ENCODE measurements around the gene CD19. TPM values are rescaled to one million over a fixed set of nuclear protein-coding genes. Genes with fewer than 3 reads are reported as not detected.

Gene CD19
- total RNA-seq, 1 donor from 2014 or later: not detected

DNA sequence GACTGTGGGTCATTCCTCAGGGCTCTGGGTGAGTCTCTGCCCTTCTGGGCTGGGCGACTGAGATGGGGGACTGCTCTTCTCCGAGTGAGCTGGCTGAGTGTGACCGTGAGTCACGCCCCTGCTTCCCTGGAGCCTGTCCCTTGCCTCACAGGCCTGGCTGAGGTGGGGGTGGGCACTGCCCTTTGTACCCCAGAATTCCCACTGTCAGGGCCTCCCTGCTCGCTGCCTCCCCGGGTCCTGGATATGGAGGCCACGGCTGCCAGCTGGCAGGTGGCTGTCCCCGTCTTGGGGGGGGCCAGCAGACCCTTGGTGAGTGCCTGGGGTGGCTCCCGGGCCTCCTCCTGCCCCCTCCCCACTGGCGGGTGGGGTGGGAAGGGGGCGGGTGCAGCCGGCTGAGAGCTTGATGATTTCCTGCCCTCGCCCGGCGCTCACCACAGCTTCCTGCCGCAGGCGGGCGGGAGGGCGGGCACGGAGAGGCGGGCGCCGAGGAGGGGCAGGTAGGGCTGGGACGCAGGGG, 52.9 kb downstream of the CD19 start, which contains the start of gene LAT:
Gene LAT (plus strand): TSS at position 434 of the 517 bp plus-strand sequence. CDS start 366 bp downstream, outside the sequence.
- H3K27me3 Mint-ChIP-seq: no peaks in the 10 kb centered on the region
- DNase-seq (ENCODE audit: extremely low spot score, unreplicated experiment): no peak
- H3K9me3 Mint-ChIP-seq: peaks cover 4% of the 10 kb centered on the region
- H3K27ac Mint-ChIP-seq: no peak within 1 kb of the TSS
- H3K36me3 Mint-ChIP-seq: peaks cover 18% of the 10 kb centered on the region
- H3K4me1 Mint-ChIP-seq (ENCODE audit: unreplicated experiment): no peaks in the 10 kb centered on the region
- no peak within 1 kb of the TSS for H3K4me3 Mint-ChIP-seq
- TF ChIP-seq CTCF (conservative IDR thresholded peaks at IDR 0.05): no peak

- peaks cover 18% of the 10 kb centered on the region for H3K36me3 Mint-ChIP-seq
Observed at GRCh38 chr16:28985211-28986041, 53.7 kb downstream of the CD19 start.

DNA sequence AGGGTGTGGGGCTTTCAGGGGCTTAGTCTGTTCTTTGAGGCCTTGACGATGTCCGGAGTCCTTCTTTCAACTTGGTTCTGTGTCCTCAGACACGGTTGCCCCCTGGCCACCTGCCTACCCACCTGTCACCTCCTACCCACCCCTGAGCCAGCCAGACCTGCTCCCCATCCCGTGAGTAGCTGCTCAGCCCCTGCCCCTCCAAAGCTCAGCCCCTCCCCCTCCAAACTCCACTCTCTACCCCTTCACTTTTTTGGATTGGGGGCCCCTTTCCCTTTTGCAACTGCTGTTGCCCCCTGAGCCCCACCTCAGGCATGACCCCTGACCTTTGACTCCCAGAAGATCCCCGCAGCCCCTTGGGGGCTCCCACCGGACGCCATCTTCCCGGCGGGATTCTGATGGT, 54.3 kb downstream of the CD19 start:
- H3K27me3 Mint-ChIP-seq: no peaks in the 10 kb centered on the region
- no peaks in the 10 kb centered on the region for H3K4me1 Mint-ChIP-seq (ENCODE audit: unreplicated experiment)
- peaks cover 4% of the 10 kb centered on the region for H3K9me3 Mint-ChIP-seq
- no peak for TF ChIP-seq CTCF (conservative IDR thresholded peaks at IDR 0.05)
- peaks cover 18% of the 10 kb centered on the region for H3K36me3 Mint-ChIP-seq
- H3K27ac Mint-ChIP-seq: no peak overlapping the region
- H3K4me3 Mint-ChIP-seq: no peak overlapping the region
- no peak for DNase-seq (ENCODE audit: extremely low spot score, unreplicated experiment)

More at GRCh38 chr16:28985211-28986041, 53.7 kb downstream of the CD19 start:
- no peak overlapping the region for H3K4me3 Mint-ChIP-seq
- no peak overlapping the region for H3K27ac Mint-ChIP-seq
- no peaks in the 10 kb centered on the region for H3K4me1 Mint-ChIP-seq (ENCODE audit: unreplicated experiment)
- no peaks in the 10 kb centered on the region for H3K27me3 Mint-ChIP-seq
- DNase-seq (ENCODE audit: extremely low spot score, unreplicated experiment): no peak
- H3K9me3 Mint-ChIP-seq: peaks cover 4% of the 10 kb centered on the region
- TF ChIP-seq CTCF (conservative IDR thresholded peaks at IDR 0.05): no peak

- no peak overlapping the region for H3K27ac Mint-ChIP-seq
- H3K9me3 Mint-ChIP-seq: peaks cover 4% of the 10 kb centered on the region
- no peaks in the 10 kb centered on the region for H3K4me1 Mint-ChIP-seq (ENCODE audit: unreplicated experiment)
- no peak for DNase-seq (ENCODE audit: extremely low spot score, unreplicated experiment)
- no peak for TF ChIP-seq CTCF (conservative IDR thresholded peaks at IDR 0.05)
- peaks cover 18% of the 10 kb centered on the region for H3K36me3 Mint-ChIP-seq
- H3K27me3 Mint-ChIP-seq: no peaks in the 10 kb centered on the region
- no peak overlapping the region for H3K4me3 Mint-ChIP-seq
Observed at GRCh38 chr16:28986492-28986891, 54.7 kb downstream of the CD19 start.

GRCh38 chr16:28987170-28987853, 55.5 kb downstream of the CD19 start:
- TF ChIP-seq CTCF (conservative IDR thresholded peaks at IDR 0.05): no peak
- DNase-seq (ENCODE audit: extremely low spot score, unreplicated experiment): no peak
- Mint-ChIP-seq H3K27ac (no peak overlapping the region), H3K4me3 (no peak overlapping the region), H3K27me3 (no peaks in the 10 kb centered on the region), H3K36me3 (peaks cover 18% of the 10 kb centered on the region), H3K4me1 (ENCODE audit: unreplicated experiment) (no peaks in the 10 kb centered on the region), H3K9me3 (peaks cover 4% of the 10 kb centered on the region)

Other genes with a start within 250 kb of the CD19 start
- gene EIF3C, start 220.5 kb upstream of the CD19 start, total RNA-seq (ENCODE audit: low replicate concordance): 764 and 778 TPM in 2 replicates
- gene NPIPB9, start 180.2 kb upstream of the CD19 start, total RNA-seq (ENCODE audit: low replicate concordance): 1.2 and 3.0 TPM in 2 replicates
- 166 and 208 TPM in 2 replicates for gene ATXN2L, start 109.0 kb upstream of the CD19 start, total RNA-seq (ENCODE audit: low replicate concordance)
- 177 and 182 TPM in 2 replicates for gene TUFM, start 85.6 kb upstream of the CD19 start, total RNA-seq (ENCODE audit: low replicate concordance)
- 62.3 and 75.1 TPM in 2 replicates for gene SH2B1, start 68.1 kb upstream of the CD19 start, total RNA-seq (ENCODE audit: low replicate concordance)
- gene ATP2A1, start 53.5 kb upstream of the CD19 start, total RNA-seq (ENCODE audit: low replicate concordance): 1.5 and 4.4 TPM in 2 replicates
- gene RABEP2, start 6.7 kb upstream of the CD19 start, total RNA-seq (ENCODE audit: low replicate concordance): 23.3 and 44.4 TPM in 2 replicates
- 41.3 and 64.4 TPM in 2 replicates for gene NFATC2IP, start 19.0 kb downstream of the CD19 start, total RNA-seq (ENCODE audit: low replicate concordance)
- 54.5 and 61.2 TPM in 2 replicates for gene SPNS1, start 42.8 kb downstream of the CD19 start, total RNA-seq (ENCODE audit: low replicate concordance)
- gene LAT, start 53.1 kb downstream of the CD19 start, total RNA-seq (ENCODE audit: low replicate concordance): 3.8 and 8.5 TPM in 2 replicates

Data from type B pancreatic cell (in vitro differentiated cells).